Ramos (cell line): ENCODE measurements around the gene FOXO6.

Source experiments
- in situ Hi-C: fragments of 300-500 bp; cut with MboI; formaldehyde crosslinking; loops from one replicate; pipeline ENCODE4 v1.14.3; 2022; ENCODE audit warnings: low sequenced_read_pairs; ENCODE audit not compliant: unreplicated experiment

FOXO6 gene

GRCh38 chr1:41348394-41348793 lies 12.8 kb upstream of the FOXO6 start:
- in situ Hi-C loops = no loop called here

GRCh38 chr1:41349361-41350054 lies 11.7 kb upstream of the FOXO6 start:
- in situ Hi-C loops = no loop called here

GRCh38 chr1:41350055-41350378 lies 11.2 kb upstream of the FOXO6 start:
- in situ Hi-C loops = no loop called here

- in situ Hi-C loops = no loop called here
Observed at GRCh38 chr1:41351262-41352151, 9.7 kb upstream of the FOXO6 start.

- in situ Hi-C loops = no loop called here
Observed at GRCh38 chr1:41353744-41354143, 7.5 kb upstream of the FOXO6 start.

- in situ Hi-C loops = no loop called here
Observed at GRCh38 chr1:41354956-41355355, 6.3 kb upstream of the FOXO6 start.

- in situ Hi-C loops = no loop called here
Observed at GRCh38 chr1:41355356-41355755, 5.9 kb upstream of the FOXO6 start.

GRCh38 chr1:41355761-41356160 lies 5.5 kb upstream of the FOXO6 start:
- in situ Hi-C loops = no loop called here

GRCh38 chr1:41356752-41357151 lies 4.5 kb upstream of the FOXO6 start:
- in situ Hi-C loops = no loop called here

GRCh38 chr1:41357451-41358101 lies 3.7 kb upstream of the FOXO6 start:
- in situ Hi-C loops = no loop called here

- in situ Hi-C loops = no loop called here
Observed at GRCh38 chr1:41358131-41359021, 2.9 kb upstream of the FOXO6 start.

GRCh38 chr1:41359211-41360073 lies 1.8 kb upstream of the FOXO6 start:
- in situ Hi-C loops = no loop called here

- in situ Hi-C loops = no loop called here
Observed at GRCh38 chr1:41360074-41360785, 1.0 kb upstream of the FOXO6 start.

GRCh38 chr1:41361495-41362356 lies 492 bp downstream of the FOXO6 start:
- in situ Hi-C loops = no loop called here

- in situ Hi-C loops = no loop called here
Observed at GRCh38 chr1:41362357-41362721, 1.1 kb downstream of the FOXO6 start.

GRCh38 chr1:41362749-41363590 lies 1.7 kb downstream of the FOXO6 start:
- in situ Hi-C loops = no loop called here
